Left lung (tissue), 10 donors: ENCODE results near the gene ALX4. TPM values are rescaled to one million over a fixed set of nuclear protein-coding genes. Genes with fewer than 3 reads are reported as not detected.

Experiments used
- ATAC-seq: fragments of 200-7000 bp; cut with Tn5 transposase; one replicate; pipeline ENCODE4 v1.9.1; 2020; ENCODE audit warnings: moderate library complexity
- DNase-seq, 4 donors: peaks; one replicate each; pipeline ENCODE4 v3.0.0-alpha.2; 2013 to 2020
- H3K27ac ChIP-seq, 2 donors: fragments of 200-600 bp; sonication (generic) in 1 of 2; one replicate each; pipeline versions ENCODE4 v1.5.0 to v1.8.0; 2020 to 2021
- H3K27me3 ChIP-seq, 2 donors: fragments of 200-600 bp; sonication (generic) in 1 of 2; one replicate each; pipeline versions ENCODE4 v1.5.0 to v1.8.0; 2020 to 2021
- H3K36me3 ChIP-seq, 2 donors: fragments of 200-600 bp; sonication (generic) in 1 of 2; one replicate each; pipeline versions ENCODE4 v1.5.0 to v1.8.0; 2020 to 2021
- H3K4me1 ChIP-seq, 2 donors: fragments of 200-600 bp; one replicate each; pipeline ENCODE4 v1.8.0; 2021
- H3K4me3 ChIP-seq, 2 donors: fragments of 200-600 bp; sonication (generic) in 1 of 2; one replicate each; pipeline versions ENCODE4 v1.5.0 to v1.8.0; 2020 to 2021; ENCODE audit warnings: mild to moderate bottlenecking in 1 of 2
- H3K9me3 ChIP-seq, 2 donors: fragments of 200-600 bp; sonication (generic) in 1 of 2; one replicate each; pipeline versions ENCODE4 v1.5.0 to v1.8.0; 2020 to 2021
- intact Hi-C, 2 donors: fragments of 100-400 bp; cut with DNase I; formaldehyde crosslinking; loops; one replicate each; pipeline versions ENCODE4 v1.11.2 to v1.14.2; 2022
- polyA plus RNA-seq, 6 donors: library from polyadenylated mRNA; unstranded; fragments of 120-200 nt; gene quantifications; one replicate each; pipeline ENCODE4 v1.2.1, GENCODE V29; 2013; ENCODE audit not compliant: insufficient read length in 6 of 6
- total RNA-seq, 2 donors: library from RNA; stranded (reverse); fragmentation: NEBNext Ultra II Directional; extraction: Animal tissue kit (Norgen Biotek cat#: 25700); gene quantifications; one replicate each; pipeline ENCODE4 v1.2.1, GENCODE V29; 2021
- TF ChIP-seq, protein P1 (sequence below), 2 donors: fragments of 200-600 bp; sonication (generic) in 1 of 2; IDR thresholded peaks; one replicate each; pipeline versions ENCODE4 v1.5.0 to v1.8.0; 2021; ENCODE audit warnings: antibody characterized with exemption in 2 of 2
- donor health status: DM: no; HTN: yes; CAD: no.
- donor health status: DM: no; HTN: no; CAD: no.

Gene ALX4
- total and polyA plus RNA-seq, 8 donors, result 0.07 to 0.13 (median 0.10) TPM; not detected in 2

DNA sequence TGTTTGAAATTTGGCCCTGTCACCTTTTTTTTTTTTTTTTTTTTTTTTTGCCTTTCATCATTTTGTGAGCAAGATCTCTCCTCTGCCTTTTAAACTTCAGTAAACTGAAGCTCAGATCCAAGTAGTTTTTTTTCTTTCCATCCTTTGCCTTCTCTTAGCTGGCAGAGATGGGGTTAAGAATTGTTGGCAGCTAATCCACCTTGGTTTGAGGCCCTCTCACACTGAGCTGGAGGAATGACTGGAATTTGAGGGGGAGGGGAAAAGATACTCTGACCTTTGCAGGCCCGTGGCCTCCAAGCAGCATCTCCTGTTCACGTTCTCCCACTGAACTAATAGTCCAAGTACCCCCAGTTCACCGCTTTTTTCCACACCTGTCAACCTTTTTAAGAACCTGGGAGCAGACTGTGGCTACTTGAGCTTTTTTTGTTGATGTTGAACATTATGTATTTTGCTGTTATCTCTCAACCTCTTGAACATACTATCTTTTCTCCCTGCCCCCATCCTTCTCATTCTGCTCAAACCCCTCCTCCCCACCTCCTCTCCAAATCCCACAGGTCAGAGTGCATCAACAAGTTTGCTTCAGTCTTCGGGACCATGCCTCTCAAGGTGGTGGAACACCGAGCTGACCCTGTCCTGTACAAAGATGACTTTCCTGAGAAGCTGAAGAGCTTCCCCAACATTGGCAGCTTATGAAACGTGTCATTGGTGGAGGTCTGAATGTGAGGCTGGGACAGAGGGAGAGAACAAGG is 66.2 kb downstream of the ALX4 start:
- H3K9me3 ChIP-seq, result no peaks in the 10 kb centered on the region
- H3K4me3 ChIP-seq, result no peak overlapping the region
- peaks cover 0 to 8% of the 10 kb centered on the region in 2 donors for H3K4me1 ChIP-seq
- intact Hi-C loops, result no loop called here
- ATAC-seq (peak; percentile 77), DNase-seq (peak in 1 of 4 donors; percentile 13)
- no peaks in the 10 kb centered on the region for H3K27me3 ChIP-seq
- TF ChIP-seq, protein P1, sequence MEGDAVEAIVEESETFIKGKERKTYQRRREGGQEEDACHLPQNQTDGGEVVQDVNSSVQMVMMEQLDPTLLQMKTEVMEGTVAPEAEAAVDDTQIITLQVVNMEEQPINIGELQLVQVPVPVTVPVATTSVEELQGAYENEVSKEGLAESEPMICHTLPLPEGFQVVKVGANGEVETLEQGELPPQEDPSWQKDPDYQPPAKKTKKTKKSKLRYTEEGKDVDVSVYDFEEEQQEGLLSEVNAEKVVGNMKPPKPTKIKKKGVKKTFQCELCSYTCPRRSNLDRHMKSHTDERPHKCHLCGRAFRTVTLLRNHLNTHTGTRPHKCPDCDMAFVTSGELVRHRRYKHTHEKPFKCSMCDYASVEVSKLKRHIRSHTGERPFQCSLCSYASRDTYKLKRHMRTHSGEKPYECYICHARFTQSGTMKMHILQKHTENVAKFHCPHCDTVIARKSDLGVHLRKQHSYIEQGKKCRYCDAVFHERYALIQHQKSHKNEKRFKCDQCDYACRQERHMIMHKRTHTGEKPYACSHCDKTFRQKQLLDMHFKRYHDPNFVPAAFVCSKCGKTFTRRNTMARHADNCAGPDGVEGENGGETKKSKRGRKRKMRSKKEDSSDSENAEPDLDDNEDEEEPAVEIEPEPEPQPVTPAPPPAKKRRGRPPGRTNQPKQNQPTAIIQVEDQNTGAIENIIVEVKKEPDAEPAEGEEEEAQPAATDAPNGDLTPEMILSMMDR (IDR thresholded peaks at IDR 0.05), result no peak
- H3K36me3 ChIP-seq, result peaks cover 0 to 13% of the 10 kb centered on the region in 2 donors
- H3K27ac ChIP-seq, result no peak overlapping the region

DNA sequence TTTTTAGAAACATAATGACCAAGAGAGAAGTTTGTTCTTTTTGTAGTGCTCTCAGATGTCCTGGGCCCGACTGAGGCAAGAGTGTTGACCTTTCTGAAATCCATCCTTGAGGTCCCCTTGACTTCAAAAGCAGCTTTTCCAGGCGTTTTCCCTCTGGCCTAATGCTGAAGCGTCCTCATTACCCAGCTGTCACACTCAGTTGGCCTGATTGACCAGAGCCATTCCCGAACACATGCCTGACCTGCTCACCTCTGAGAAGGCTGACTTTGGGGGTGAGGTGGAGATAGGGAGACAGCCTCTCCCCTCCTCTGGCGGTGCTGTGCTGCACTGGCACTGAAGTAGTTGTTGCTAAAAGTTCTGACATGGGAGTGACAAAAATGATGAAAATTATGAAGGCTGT is 66.9 kb downstream of the ALX4 start:
- H3K27ac ChIP-seq, result no peak overlapping the region
- peaks cover 0 to 13% of the 10 kb centered on the region in 2 donors for H3K36me3 ChIP-seq
- no peak overlapping the region for H3K4me3 ChIP-seq
- H3K9me3 ChIP-seq, result no peaks in the 10 kb centered on the region
- DNase-seq (no peak), ATAC-seq (peak; percentile 58)
- H3K4me1 ChIP-seq, result peaks cover 0 to 8% of the 10 kb centered on the region in 2 donors
- H3K27me3 ChIP-seq, result no peaks in the 10 kb centered on the region
- intact Hi-C loops, result no loop called here
- TF ChIP-seq, protein P1 (IDR thresholded peaks at IDR 0.05), result no peak

DNA sequence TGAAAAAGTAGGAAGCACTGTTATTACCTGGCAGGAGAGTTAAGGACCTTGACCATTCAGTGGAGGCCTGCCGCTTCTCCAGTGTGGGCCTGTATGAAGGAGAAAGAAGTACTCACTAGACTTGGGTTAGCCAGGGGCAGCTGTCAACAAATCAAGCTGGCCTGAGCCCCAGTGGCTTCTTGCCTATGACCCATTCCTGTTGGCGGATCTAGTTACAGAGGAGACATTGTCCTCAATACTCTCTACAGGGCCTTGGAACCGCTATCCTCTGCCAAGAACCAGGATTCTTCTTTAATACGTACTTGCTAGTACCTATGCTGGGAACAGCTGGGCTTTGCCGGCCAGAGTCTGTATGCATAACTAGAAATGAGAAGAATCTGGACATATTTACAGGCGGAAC is 68.1 kb downstream of the ALX4 start:
- TF ChIP-seq, protein P1 (IDR thresholded peaks at IDR 0.05), result no peak
- DNase-seq (no peak), ATAC-seq (no peak)
- no peak overlapping the region for H3K4me3 ChIP-seq
- H3K9me3 ChIP-seq, result no peaks in the 10 kb centered on the region
- H3K27me3 ChIP-seq, result no peaks in the 10 kb centered on the region
- intact Hi-C loops, result no loop called here
- H3K36me3 ChIP-seq, result peaks cover 0 to 14% of the 10 kb centered on the region in 2 donors
- no peak overlapping the region for H3K27ac ChIP-seq
- peaks cover 0 to 8% of the 10 kb centered on the region in 2 donors for H3K4me1 ChIP-seq

DNA sequence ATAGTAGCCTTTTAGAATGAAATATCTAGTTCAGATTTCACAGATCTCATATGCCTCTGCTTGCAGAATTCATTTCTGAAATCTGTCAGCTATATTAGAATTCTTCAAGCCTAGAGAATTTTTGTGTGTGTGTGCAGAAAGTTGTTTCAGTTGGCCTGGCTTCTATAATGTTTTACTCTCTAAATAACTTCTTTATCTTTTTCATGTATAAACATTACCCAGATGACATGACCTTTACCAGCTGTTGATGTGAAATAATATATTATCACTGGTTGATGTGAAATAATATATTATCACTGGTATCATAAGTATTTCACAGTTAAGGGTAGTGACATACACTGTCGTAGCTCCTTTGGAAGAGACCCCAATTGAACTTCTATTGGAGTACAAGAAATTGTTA is 72.8 kb downstream of the ALX4 start:
- intact Hi-C loops, result no loop called here
- DNase-seq (peak in 1 of 4 donors; percentile 21), ATAC-seq (no peak)
- Histone ChIP-seq H3K4me1 (no peaks in the 10 kb centered on the region), H3K4me3 (no peak overlapping the region), H3K27ac (no peak overlapping the region), H3K27me3 (no peaks in the 10 kb centered on the region), H3K9me3 (no peaks in the 10 kb centered on the region), H3K36me3 (peaks cover 0 to 17% of the 10 kb centered on the region in 2 donors)
- TF ChIP-seq, protein P1 (IDR thresholded peaks at IDR 0.05), result no peak

DNA sequence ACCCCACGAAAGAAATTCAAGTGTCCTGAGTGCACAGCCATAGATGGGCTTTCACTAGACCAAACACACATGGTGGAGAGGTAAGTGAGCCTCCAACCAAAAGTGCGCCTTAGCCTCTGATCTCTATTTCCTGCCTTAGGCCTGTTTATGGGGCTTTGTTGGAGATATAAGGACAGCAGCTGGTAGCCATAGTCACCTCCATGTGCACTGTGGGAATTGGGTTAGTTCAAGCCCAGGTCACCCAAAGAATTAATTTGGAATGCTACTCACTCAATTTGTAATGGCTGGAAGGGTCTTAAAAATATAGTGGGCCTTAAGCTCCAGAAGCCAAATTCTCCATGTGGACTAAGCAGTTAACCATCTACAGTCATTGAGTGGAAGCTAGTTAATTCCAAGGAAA is 73.6 kb downstream of the ALX4 start:
- no peak overlapping the region for H3K27ac ChIP-seq
- intact Hi-C loops, result no loop called here
- no peaks in the 10 kb centered on the region for H3K27me3 ChIP-seq
- H3K9me3 ChIP-seq, result no peaks in the 10 kb centered on the region
- no peak overlapping the region for H3K4me3 ChIP-seq
- TF ChIP-seq, protein P1 (IDR thresholded peaks at IDR 0.05), result no peak
- DNase-seq (no peak), ATAC-seq (no peak)
- H3K36me3 ChIP-seq, result peaks cover 0 to 17% of the 10 kb centered on the region in 2 donors
- no peaks in the 10 kb centered on the region for H3K4me1 ChIP-seq
